GM18499 (cell line): ENCODE measurements around the gene EMP2.
"Not testable (repeated sequence)": the region's sequence is repeated elsewhere in the genome, so short reads cannot be mapped to it uniquely, and the experiment has no call there.

Source experiments
- ATAC-seq: cut with Tn5 transposase; IDR thresholded peaks from one replicate; pipeline ENCODE4 v1.9.1; 2021; ENCODE audit warnings: moderate number of reproducible peaks; ENCODE audit not compliant: insufficient read depth, unreplicated experiment

Gene EMP2

DNA sequence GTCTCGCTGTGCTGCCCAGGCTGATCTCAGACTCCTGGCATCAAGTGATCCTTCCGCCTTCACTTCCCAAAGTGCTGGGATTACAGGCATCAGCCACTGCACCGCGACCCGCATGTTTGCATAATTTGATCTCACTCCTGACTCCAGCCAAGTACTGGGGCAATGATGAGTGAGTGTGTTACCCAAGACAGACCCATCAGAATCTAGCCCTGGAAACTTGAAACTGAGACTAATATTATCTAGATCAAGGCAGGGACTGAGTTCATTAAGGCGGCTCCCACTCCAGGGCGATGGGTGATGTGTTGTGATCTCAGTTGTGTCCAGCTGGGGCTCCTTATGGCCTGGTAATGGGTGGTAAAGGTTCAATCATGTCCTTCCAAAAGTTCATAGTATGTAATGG is 53.4 kb downstream of the EMP2 start:
- no peak for ATAC-seq

DNA sequence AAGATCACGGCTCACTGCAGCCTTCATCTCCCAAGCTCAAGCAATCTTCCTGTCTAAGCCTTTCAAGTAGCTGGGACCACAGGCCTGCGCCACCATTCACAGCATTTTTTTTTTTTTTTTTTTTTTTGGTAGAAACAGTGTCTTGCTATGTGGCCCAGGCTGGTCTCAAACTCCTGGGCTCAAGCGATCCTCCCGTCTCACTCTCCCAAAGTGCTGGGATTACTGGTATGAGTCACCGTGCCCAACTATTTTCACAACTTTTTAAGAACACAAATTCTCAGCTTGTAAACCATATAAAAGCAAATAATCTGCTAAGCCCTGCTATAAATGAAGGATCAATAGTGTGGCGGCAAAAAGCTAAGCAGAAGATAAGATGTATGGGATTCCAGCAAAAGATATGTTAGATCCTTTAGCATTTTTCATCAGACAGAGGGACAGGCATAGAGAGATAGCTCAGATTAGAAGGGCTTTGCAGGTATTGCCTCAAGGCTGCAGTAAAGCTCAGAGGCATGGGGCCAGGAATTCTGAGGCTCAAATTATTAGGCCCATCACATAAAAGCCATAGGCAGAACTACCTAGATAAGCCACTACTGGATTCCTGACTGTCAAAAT is 55.1 kb downstream of the EMP2 start:
- no peak for ATAC-seq

DNA sequence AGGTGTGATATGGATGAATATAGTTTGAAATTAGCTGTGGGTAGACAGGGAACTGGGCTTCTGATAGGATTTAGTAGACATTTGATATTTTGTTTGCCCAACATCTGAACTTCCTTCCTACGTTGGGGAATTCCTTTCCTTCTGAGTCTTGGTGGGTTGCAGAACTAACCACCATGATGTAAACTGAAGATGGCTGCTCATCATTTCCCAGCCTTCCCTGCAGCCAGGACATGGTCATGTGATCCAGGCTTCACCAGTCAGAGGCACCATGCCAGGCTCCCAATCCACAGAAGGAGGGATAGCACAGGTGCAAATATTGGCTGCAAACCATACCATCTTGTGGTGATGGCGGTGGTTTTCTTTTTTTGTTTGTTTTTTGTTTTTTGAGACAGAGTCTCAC is 57.4 kb downstream of the EMP2 start:
- no peak for ATAC-seq

GRCh38 chr16:10521681-10522274 is 58.6 kb downstream of the EMP2 start:
- no peak for ATAC-seq

GRCh38 chr16:10520869-10521578 is 59.4 kb downstream of the EMP2 start:
- no peak for ATAC-seq

GRCh38 chr16:10519929-10520868 is 60.2 kb downstream of the EMP2 start:
- ATAC-seq: no peak

GRCh38 chr16:10519297-10519696 is 61.1 kb downstream of the EMP2 start:
- no peak for ATAC-seq

DNA sequence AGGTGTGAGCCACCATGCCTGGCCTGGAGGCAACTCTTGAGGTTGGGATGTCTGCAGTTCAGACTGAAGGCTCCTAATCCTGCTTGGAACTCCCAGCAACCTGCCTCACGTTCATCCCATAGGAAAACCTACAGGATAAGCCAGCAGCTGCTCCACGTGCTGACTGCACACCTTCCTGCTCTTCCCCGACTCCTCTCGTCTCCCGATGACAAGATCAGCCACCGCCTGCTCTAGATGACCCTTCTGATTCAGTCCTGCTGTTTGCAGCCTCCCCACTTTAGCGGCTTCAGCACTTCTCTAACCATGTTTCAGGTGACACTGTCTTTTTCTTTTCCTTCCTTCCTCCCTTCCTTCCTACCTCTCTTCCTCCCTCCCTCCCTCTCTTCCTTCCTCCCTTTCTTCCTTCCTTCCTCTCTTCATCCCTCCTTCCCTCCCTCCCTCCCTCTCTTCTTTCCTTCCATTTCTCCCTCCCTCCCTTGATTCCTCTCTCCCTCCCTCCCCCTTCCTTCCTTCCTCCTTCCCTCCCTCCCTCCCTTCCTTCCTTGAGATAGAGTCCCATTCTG is 61.8 kb downstream of the EMP2 start:
- no peak for ATAC-seq

DNA sequence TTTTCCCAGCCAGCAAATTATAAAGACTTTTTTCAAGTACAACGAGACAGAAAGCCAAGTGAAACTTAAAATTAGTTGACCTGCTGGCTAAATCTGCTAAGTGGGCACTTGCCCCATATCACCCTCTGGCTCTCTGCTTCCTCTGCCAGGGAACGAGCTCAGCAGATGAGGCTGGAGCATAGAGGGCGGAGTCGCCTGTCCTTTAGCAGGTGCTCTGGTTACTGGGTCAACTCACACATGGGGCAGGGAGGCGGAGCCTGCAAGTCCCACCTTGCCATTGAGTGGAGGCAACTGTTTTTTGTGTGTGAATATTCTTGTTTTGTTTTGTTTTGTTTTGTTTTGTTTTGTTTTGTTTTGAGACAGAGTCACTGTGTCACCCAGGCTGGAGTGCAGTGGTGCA is 62.5 kb downstream of the EMP2 start:
- ATAC-seq: no peak

DNA sequence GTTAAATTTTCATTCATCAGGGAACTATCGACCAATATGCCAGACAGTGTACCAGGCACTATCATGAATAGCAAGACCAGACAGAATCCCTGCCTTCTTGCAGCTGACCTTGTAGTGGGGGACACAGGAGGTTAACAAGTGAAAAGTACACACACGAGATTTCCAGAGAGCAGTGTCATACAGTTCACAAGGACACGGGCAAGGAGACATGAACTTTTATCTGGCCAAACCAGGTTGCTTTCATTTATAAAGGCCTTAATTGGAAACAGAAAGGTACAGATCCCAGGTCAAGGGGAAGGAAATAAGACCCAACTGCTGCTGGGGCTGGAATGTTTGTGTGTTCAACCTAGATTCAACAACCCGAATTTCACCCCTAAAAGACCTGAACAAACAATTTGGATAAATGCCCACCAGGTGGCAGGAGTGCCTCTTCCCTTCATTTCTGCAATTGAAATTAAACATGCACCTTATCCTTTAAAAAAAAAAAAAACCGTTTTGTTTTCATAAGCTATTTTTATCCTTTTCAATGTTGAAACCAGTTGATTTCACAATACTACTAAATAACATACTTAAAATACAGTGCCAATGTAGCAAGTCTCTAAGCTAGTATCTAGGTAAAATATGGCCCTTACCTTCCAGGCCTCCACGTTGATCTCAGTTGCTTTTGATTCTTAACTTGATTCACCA is 65.9 kb downstream of the EMP2 start:
- ATAC-seq: no peak

DNA sequence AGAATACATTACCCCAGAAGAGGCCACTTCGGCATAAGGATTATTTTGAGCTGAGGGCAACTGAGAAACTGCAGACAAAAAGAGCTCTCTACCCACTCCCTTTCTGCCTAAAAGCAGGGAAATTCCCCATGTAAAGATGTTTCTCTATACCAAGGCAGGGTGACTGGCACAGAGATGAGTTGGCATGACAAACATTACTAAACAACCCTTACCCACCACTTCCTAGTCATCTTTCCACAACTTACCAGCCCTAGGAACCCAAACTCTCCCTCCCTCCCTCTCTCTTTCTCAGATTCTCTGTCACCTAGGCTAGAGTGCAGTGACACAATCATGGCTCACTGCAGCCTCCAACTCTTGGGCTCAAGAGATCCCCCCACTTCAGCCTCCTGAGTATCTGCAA is 68.6 kb downstream of the EMP2 start:
- no peak for ATAC-seq

GRCh38 chr16:10510279-10510678 is 70.1 kb downstream of the EMP2 start:
- ATAC-seq: no peak

- ATAC-seq: peak; percentile 81
Measured at GRCh38 chr16:10509534-10510025, 70.8 kb downstream of the EMP2 start.

DNA sequence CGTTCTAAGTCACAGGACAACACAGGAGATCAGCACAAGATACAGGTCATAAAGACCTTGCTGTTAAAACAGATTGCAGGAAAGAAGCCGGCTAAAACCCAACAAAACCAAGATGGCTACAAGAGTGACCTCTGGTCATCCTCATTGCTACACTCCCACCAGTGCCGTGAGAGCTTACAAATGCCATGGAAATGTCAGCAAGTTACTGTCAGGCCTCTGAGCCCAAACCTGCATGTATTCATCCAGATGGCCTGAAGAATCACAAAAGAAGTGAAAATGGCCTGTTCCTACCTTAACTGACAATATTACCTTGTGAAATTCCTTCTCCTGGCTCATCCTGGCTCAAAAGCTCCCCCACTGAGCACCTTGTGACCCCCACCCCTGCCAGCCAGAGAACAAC is 75.1 kb downstream of the EMP2 start:
- not testable (repeated sequence) for ATAC-seq

DNA sequence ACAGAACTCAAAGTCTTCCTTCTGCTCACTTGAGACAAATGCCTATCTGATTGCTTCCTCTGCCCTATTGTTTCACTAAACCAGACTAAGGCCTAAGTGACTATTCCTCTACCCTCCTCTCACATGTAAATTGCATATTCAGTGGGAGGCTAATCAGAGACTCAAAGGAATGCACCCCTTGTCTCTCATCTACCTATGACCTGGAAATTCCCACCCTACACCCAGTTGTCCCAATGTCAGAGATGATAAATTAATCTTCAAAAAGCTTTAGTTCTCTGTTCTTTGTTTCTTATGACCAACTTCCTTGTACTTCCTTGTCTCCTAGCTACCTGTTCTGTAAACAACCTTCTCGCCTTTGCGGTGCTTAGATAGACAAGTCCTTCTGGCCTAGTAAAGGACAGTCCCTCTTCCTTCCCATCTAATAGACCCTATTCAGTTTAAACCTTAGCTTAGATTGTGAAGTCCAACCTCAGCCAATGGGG is 76.0 kb downstream of the EMP2 start:
- no peak for ATAC-seq

- ATAC-seq: no peak
Measured at GRCh38 chr16:10502776-10503175, 77.6 kb downstream of the EMP2 start.

- no peak for ATAC-seq
Measured at GRCh38 chr16:10501016-10501607, 79.3 kb downstream of the EMP2 start.

- no peak for ATAC-seq
Measured at GRCh38 chr16:10500582-10500981, 79.8 kb downstream of the EMP2 start.
